Measurements from ENCODE around the gene TMBIM6. TPM values are rescaled to one million over a fixed set of nuclear protein-coding genes. Genes with fewer than 3 reads are reported as not detected.

TMBIM6 gene
- total RNA-seq, result 511 and 533 TPM in 2 replicates

GRCh38 chr12:49740930-49741881 lies at the start of gene TMBIM6:
TSS of gene TMBIM6 (plus strand) at chr12:49741557. CDS start at chr12:49752494, 10,937 bp downstream.

GRCh38 chr12:49707128-49707811 lies 34.1 kb upstream of the TMBIM6 start, which contains the start of gene FMNL3:
TSS of gene FMNL3 (minus strand) at chr12:49707405. CDS start at chr12:49707180, 225 bp downstream.

Small RNA genes lying within 50 kb of the gene (small RNA-seq; reads per million reads assigned to genes)
- not detected for gene AC020612.2 (ENCODE audit: low replicate concordance)
- not detected for gene LSM6P2 (ENCODE audit: low replicate concordance)

Other genes with a start within 250 kb of the TMBIM6 start
- 0.29 and 0.44 TPM in 2 replicates for gene KCNH3, start 202.5 kb upstream of the TMBIM6 start, total RNA-seq
- gene MCRS1, start 173.4 kb upstream of the TMBIM6 start, total RNA-seq, result 65.4 and 88.3 TPM in 2 replicates
- 0.14 and 0.44 TPM in 2 replicates for gene FAM186B, start 135.9 kb upstream of the TMBIM6 start, total RNA-seq
- 7.6 and 11.2 TPM in 2 replicates for gene PRPF40B, start 118.0 kb upstream of the TMBIM6 start, total RNA-seq
- gene FMNL3, start 34.2 kb upstream of the TMBIM6 start, total RNA-seq, result 28.2 and 80.6 TPM in 2 replicates
- gene NCKAP5L, start 86.9 kb downstream of the TMBIM6 start, total RNA-seq, result 39.7 and 40.3 TPM in 2 replicates
- 2.4 and 3.3 TPM in 2 replicates for gene BCDIN3D, start 101.5 kb downstream of the TMBIM6 start, total RNA-seq
- gene FAIM2, start 162.3 kb downstream of the TMBIM6 start, total RNA-seq, result 0.29 and 6.6 TPM in 2 replicates
- gene AQP2, start 209.2 kb downstream of the TMBIM6 start, total RNA-seq, result not detected in 2 replicates
- gene AQP5, start 220.3 kb downstream of the TMBIM6 start, total RNA-seq, result not detected in 2 replicates
- gene AQP6, start 231.4 kb downstream of the TMBIM6 start, total RNA-seq, result not detected in 2 replicates